ENCODE measurements around the gene MTNR1A.

MTNR1A gene

DNA sequence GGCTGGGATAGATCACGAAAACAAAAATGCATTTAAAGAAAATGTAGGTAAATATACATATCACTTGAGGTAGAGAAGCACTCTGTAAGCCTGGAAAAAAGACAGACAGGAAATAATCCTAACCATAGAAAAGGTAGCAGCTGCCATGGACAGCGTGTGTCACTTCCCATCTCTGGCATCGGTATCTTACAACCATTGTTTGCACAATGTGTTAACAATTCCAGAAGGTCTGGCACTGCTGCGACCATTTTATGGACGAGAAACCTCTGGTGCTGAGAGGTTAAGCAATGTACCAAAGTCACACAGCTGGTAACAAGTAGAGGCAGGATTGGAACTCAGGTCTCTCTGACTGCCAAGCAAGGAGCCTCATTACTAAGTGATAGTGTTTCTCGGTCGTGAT lies 1.7 kb upstream of the MTNR1A start:
- H3K27me3 ChIP-seq (ENCODE audit: control insufficient read depth, low read length): no peaks in the 10 kb centered on the region
- H3F3A ChIP-seq (ENCODE audit: control insufficient read depth, insufficient read depth): no peaks in the 10 kb centered on the region
- no peak overlapping the region for H3K4me2 ChIP-seq (ENCODE audit: low read length)
- no peaks in the 10 kb centered on the region for H3K4me1 ChIP-seq (ENCODE audit: control insufficient read depth, low read length)
- H3K36me3 ChIP-seq (ENCODE audit: control insufficient read depth, low read length): no peaks in the 10 kb centered on the region
- TF ChIP-seq, protein P1, sequence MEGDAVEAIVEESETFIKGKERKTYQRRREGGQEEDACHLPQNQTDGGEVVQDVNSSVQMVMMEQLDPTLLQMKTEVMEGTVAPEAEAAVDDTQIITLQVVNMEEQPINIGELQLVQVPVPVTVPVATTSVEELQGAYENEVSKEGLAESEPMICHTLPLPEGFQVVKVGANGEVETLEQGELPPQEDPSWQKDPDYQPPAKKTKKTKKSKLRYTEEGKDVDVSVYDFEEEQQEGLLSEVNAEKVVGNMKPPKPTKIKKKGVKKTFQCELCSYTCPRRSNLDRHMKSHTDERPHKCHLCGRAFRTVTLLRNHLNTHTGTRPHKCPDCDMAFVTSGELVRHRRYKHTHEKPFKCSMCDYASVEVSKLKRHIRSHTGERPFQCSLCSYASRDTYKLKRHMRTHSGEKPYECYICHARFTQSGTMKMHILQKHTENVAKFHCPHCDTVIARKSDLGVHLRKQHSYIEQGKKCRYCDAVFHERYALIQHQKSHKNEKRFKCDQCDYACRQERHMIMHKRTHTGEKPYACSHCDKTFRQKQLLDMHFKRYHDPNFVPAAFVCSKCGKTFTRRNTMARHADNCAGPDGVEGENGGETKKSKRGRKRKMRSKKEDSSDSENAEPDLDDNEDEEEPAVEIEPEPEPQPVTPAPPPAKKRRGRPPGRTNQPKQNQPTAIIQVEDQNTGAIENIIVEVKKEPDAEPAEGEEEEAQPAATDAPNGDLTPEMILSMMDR (IDR thresholded peaks at IDR 0.05; ENCODE audit: low read depth, low read length, poor library complexity, severe bottlenecking): no peak
- no peak for TF ChIP-seq EZH2phosphoT487 (IDR thresholded peaks at IDR 0.05; ENCODE audit: borderline replicate concordance, low read length)
- H4K20me1 ChIP-seq (ENCODE audit: control insufficient read depth, insufficient read depth, low read depth, low read length): no peaks in the 10 kb centered on the region
- H3K9me3 ChIP-seq (ENCODE audit: control insufficient read depth, insufficient read depth, low read length): no peaks in the 10 kb centered on the region
- no peak overlapping the region for H3K4me3 ChIP-seq (ENCODE audit: low read length)
- no peak overlapping the region for H3K27ac ChIP-seq (ENCODE audit: low read depth, low read length)
- no peaks in the 10 kb centered on the region for H3K79me2 ChIP-seq (ENCODE audit: control insufficient read depth, low read length)
- no peaks in the 10 kb centered on the region; the same call in 1 of the 2 replicates for H3K9me2 ChIP-seq (replicated peaks; ENCODE audit: control insufficient read depth, low read length)

DNA sequence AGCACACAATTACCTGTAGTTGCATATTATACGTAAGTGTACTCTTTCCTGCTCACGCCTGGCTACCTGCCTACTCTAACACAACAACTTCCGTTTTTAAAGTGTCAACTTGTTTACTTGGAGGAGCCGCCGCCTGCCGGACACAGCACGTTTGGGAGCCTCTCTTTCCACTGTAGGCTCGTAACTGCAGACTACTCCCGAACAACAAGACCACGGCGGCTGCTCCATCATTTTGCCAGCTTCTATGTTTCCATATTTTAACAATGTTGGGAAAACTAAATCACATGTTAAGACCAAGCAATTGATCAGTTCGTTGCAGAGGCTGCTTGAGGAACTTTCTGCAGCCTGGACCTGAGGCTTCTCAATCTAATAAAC lies 841 bp downstream of the MTNR1A start:
- no peaks in the 10 kb centered on the region for H3K9me3 ChIP-seq (ENCODE audit: control insufficient read depth, insufficient read depth, low read length)
- H3F3A ChIP-seq (ENCODE audit: control insufficient read depth, insufficient read depth): no peaks in the 10 kb centered on the region
- H3K4me3 ChIP-seq (ENCODE audit: low read length): no peak overlapping the region
- no peaks in the 10 kb centered on the region for H3K4me1 ChIP-seq (ENCODE audit: control insufficient read depth, low read length)
- H3K27me3 ChIP-seq (ENCODE audit: control insufficient read depth, low read length): no peaks in the 10 kb centered on the region
- H3K9me2 ChIP-seq (replicated peaks; ENCODE audit: control insufficient read depth, low read length): no peaks in the 10 kb centered on the region; the same call in 1 of the 2 replicates
- no peaks in the 10 kb centered on the region for H3K36me3 ChIP-seq (ENCODE audit: control insufficient read depth, low read length)
- H3K79me2 ChIP-seq (ENCODE audit: control insufficient read depth, low read length): no peaks in the 10 kb centered on the region
- H3K4me2 ChIP-seq (ENCODE audit: low read length): no peak overlapping the region
- no peaks in the 10 kb centered on the region for H4K20me1 ChIP-seq (ENCODE audit: control insufficient read depth, insufficient read depth, low read depth, low read length)
- H3K27ac ChIP-seq (ENCODE audit: low read depth, low read length): no peak overlapping the region
- no peak for TF ChIP-seq EZH2phosphoT487 (IDR thresholded peaks at IDR 0.05; ENCODE audit: borderline replicate concordance, low read length)
- TF ChIP-seq, protein P1 (IDR thresholded peaks at IDR 0.05; ENCODE audit: low read depth, low read length, poor library complexity, severe bottlenecking): no peak

DNA sequence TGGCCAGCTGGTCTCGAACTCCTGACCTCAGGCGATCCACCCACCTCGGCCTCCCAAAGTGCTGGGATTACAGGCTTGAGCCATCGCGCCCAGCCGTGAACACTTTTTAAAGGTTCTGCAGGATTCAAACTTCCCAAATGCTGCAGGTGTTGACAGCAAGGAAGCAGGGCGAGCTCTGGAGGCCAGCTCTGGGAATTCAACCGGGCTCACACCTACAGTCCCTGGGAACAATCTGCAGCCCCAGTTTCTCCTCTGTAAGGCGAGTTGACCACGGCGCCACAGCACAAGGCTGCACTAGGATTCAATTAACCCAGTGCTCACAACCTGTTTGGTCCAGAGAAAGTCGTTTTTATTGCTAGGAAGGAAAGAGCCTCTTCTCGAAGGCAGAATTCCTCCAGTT lies 1.6 kb downstream of the MTNR1A start:
- Histone ChIP-seq H3K79me2 (ENCODE audit: control insufficient read depth, low read length) (no peaks in the 10 kb centered on the region), H3K27me3 (ENCODE audit: control insufficient read depth, low read length) (no peaks in the 10 kb centered on the region), H3K36me3 (ENCODE audit: control insufficient read depth, low read length) (no peaks in the 10 kb centered on the region), H3K4me2 (ENCODE audit: low read length) (no peak overlapping the region), H3K9me3 (ENCODE audit: control insufficient read depth, insufficient read depth, low read length) (no peaks in the 10 kb centered on the region), H3F3A (ENCODE audit: control insufficient read depth, insufficient read depth) (no peaks in the 10 kb centered on the region), H4K20me1 (ENCODE audit: control insufficient read depth, insufficient read depth, low read depth, low read length) (no peaks in the 10 kb centered on the region), H3K27ac (ENCODE audit: low read depth, low read length) (no peak overlapping the region), H3K4me1 (ENCODE audit: control insufficient read depth, low read length) (no peaks in the 10 kb centered on the region), H3K4me3 (ENCODE audit: low read length) (no peak overlapping the region), H3K9me2 (replicated peaks; ENCODE audit: control insufficient read depth, low read length) (no peaks in the 10 kb centered on the region; the same call in 1 of the 2 replicates)
- TF ChIP-seq, protein P1 (IDR thresholded peaks at IDR 0.05; ENCODE audit: low read depth, low read length, poor library complexity, severe bottlenecking): no peak
- no peak for TF ChIP-seq EZH2phosphoT487 (IDR thresholded peaks at IDR 0.05; ENCODE audit: borderline replicate concordance, low read length)
